HG02798 (cell line): ENCODE data around the gene TBL1XR1.
"Not testable (repeated sequence)": the region's sequence is repeated elsewhere in the genome, so short reads cannot be mapped to it uniquely, and the experiment has no call there.

Source experiments
- ATAC-seq: cut with Tn5 transposase; IDR thresholded peaks from one replicate; pipeline ENCODE4 v1.9.1; 2021; ENCODE audit warnings: mild to moderate bottlenecking; ENCODE audit not compliant: unreplicated experiment, poor library complexity

Gene TBL1XR1

GRCh38 chr3:177185035-177185574, 12.2 kb downstream of the TBL1XR1 start:
- ATAC-seq, result peak; percentile 37

GRCh38 chr3:177184602-177185001, 12.7 kb downstream of the TBL1XR1 start:
- peak; percentile 85 for ATAC-seq

- ATAC-seq, result no peak
Measured at GRCh38 chr3:177182352-177182751, 14.9 kb downstream of the TBL1XR1 start.

GRCh38 chr3:177181418-177181817, 15.9 kb downstream of the TBL1XR1 start:
- no peak for ATAC-seq

GRCh38 chr3:177180506-177180905, 16.8 kb downstream of the TBL1XR1 start:
- no peak for ATAC-seq

GRCh38 chr3:177179281-177180067, 17.8 kb downstream of the TBL1XR1 start:
- no peak for ATAC-seq

GRCh38 chr3:177177749-177178221, 19.5 kb downstream of the TBL1XR1 start:
- ATAC-seq, result no peak

- no peak for ATAC-seq
Measured at GRCh38 chr3:177174607-177175170, 22.6 kb downstream of the TBL1XR1 start.

GRCh38 chr3:177169936-177170722, 27.2 kb downstream of the TBL1XR1 start:
- ATAC-seq, result no peak

- ATAC-seq, result no peak
Measured at GRCh38 chr3:177168431-177168830, 28.9 kb downstream of the TBL1XR1 start.

GRCh38 chr3:177162742-177163141, 34.5 kb downstream of the TBL1XR1 start:
- no peak for ATAC-seq

- ATAC-seq, result not testable (repeated sequence)
Measured at GRCh38 chr3:177161603-177162002, 35.7 kb downstream of the TBL1XR1 start.

- ATAC-seq, result no peak
Measured at GRCh38 chr3:177158461-177158860, 38.8 kb downstream of the TBL1XR1 start.

- no peak for ATAC-seq
Measured at GRCh38 chr3:177157492-177157891, 39.8 kb downstream of the TBL1XR1 start.

- no peak for ATAC-seq
Measured at GRCh38 chr3:177154733-177155132, 42.5 kb downstream of the TBL1XR1 start.

GRCh38 chr3:177150970-177151627, 46.2 kb downstream of the TBL1XR1 start:
- peak; percentile 86 for ATAC-seq

- ATAC-seq, result peak; percentile 18
Measured at GRCh38 chr3:177150218-177150916, 46.9 kb downstream of the TBL1XR1 start.

GRCh38 chr3:177149106-177149505, 48.2 kb downstream of the TBL1XR1 start:
- ATAC-seq, result no peak

GRCh38 chr3:177147790-177148189, 49.5 kb downstream of the TBL1XR1 start:
- no peak for ATAC-seq

GRCh38 chr3:177146646-177147045, 50.6 kb downstream of the TBL1XR1 start:
- no peak for ATAC-seq
